ENCODE results near the gene NGEF.

The NGEF gene

GRCh38 chr2:232955856-232956255 lies 57.2 kb downstream of the NGEF start:
- H3K4me1 ChIP-seq (ENCODE audit: control extremely low read depth in 1 of 4, control insufficient read depth in 4 of 4, insufficient read depth in 4 of 4, low read length in 3 of 4): no peaks in the 10 kb centered on the region
- no CpG with 5 or more reads among the region's 5 CpGs for WGBS (ENCODE audit: insufficient coverage)
- DNase-seq: no peak
- no peak overlapping the region for H3K27ac ChIP-seq (ENCODE audit: insufficient read depth in 1 of 2, low read depth in 1 of 2, low read length in 2 of 2, poor library complexity in 1 of 2, severe bottlenecking in 2 of 2)
- peaks cover 0 to 5% (median 0%) of the 10 kb centered on the region in 5 experiments for H3K9me3 ChIP-seq (ENCODE audit: control extremely low read depth in 1 of 5, control insufficient read depth in 4 of 5, insufficient read depth in 2 of 5, low read depth in 1 of 5, low read length in 4 of 5)
- no peak overlapping the region for H3K4me3 ChIP-seq (ENCODE audit: control insufficient read depth in 1 of 7, extremely low read depth in 1 of 7, insufficient read depth in 4 of 7, low read depth in 2 of 7, low read length in 6 of 7)
- POLR2A ChIA-PET: no interaction called here
- no peaks in the 10 kb centered on the region for H3K36me3 ChIP-seq (ENCODE audit: control insufficient read depth in 4 of 4, insufficient read depth in 4 of 4, low read length in 3 of 4)
- CTCF ChIA-PET: no interaction called here
- H3K27me3 ChIP-seq (replicated peaks in 2 of 5; ENCODE audit: control insufficient read depth in 4 of 5, insufficient read depth in 5 of 5, low read length in 4 of 5): peaks cover 0 to 6% (median 0%) of the 10 kb centered on the region in 5 experiments

GRCh38 chr2:232954691-232955090 lies 58.4 kb downstream of the NGEF start:
- ChIA-PET POLR2A (no interaction called here), CTCF (no interaction called here)
- H3K27me3 ChIP-seq (replicated peaks in 2 of 5; ENCODE audit: control insufficient read depth in 4 of 5, insufficient read depth in 5 of 5, low read length in 4 of 5): peaks cover 0 to 6% (median 0%) of the 10 kb centered on the region in 5 experiments
- no peaks in the 10 kb centered on the region for H3K36me3 ChIP-seq (ENCODE audit: control insufficient read depth in 4 of 4, insufficient read depth in 4 of 4, low read length in 3 of 4)
- WGBS (ENCODE audit: insufficient coverage): 99% methylated on average over 8 of the region's 10 CpGs
- no peaks in the 10 kb centered on the region for H3K4me1 ChIP-seq (ENCODE audit: control extremely low read depth in 1 of 4, control insufficient read depth in 4 of 4, insufficient read depth in 4 of 4, low read length in 3 of 4)
- no peak overlapping the region for H3K4me3 ChIP-seq (ENCODE audit: control insufficient read depth in 1 of 7, extremely low read depth in 1 of 7, insufficient read depth in 4 of 7, low read depth in 2 of 7, low read length in 6 of 7)
- no peak for DNase-seq
- H3K27ac ChIP-seq (ENCODE audit: insufficient read depth in 1 of 2, low read depth in 1 of 2, low read length in 2 of 2, poor library complexity in 1 of 2, severe bottlenecking in 2 of 2): no peak overlapping the region
- H3K9me3 ChIP-seq (ENCODE audit: control extremely low read depth in 1 of 5, control insufficient read depth in 4 of 5, insufficient read depth in 2 of 5, low read depth in 1 of 5, low read length in 4 of 5): peaks cover 0 to 5% (median 0%) of the 10 kb centered on the region in 5 experiments

- DNase-seq: no peak
- Histone ChIP-seq H3K27me3 (replicated peaks in 2 of 5; ENCODE audit: control insufficient read depth in 4 of 5, insufficient read depth in 5 of 5, low read length in 4 of 5) (peaks cover 0 to 6% (median 0%) of the 10 kb centered on the region in 5 experiments), H3K9me3 (ENCODE audit: control extremely low read depth in 1 of 5, control insufficient read depth in 4 of 5, insufficient read depth in 2 of 5, low read depth in 1 of 5, low read length in 4 of 5) (no peaks in the 10 kb centered on the region), H3K27ac (ENCODE audit: insufficient read depth in 1 of 2, low read depth in 1 of 2, low read length in 2 of 2, poor library complexity in 1 of 2, severe bottlenecking in 2 of 2) (no peak overlapping the region), H3K36me3 (ENCODE audit: control insufficient read depth in 4 of 4, insufficient read depth in 4 of 4, low read length in 3 of 4) (no peaks in the 10 kb centered on the region), H3K4me1 (ENCODE audit: control extremely low read depth in 1 of 4, control insufficient read depth in 4 of 4, insufficient read depth in 4 of 4, low read length in 3 of 4) (no peaks in the 10 kb centered on the region), H3K4me3 (ENCODE audit: control insufficient read depth in 1 of 7, extremely low read depth in 1 of 7, insufficient read depth in 4 of 7, low read depth in 2 of 7, low read length in 6 of 7) (no peak overlapping the region)
- CTCF ChIA-PET: no interaction called here
- WGBS (ENCODE audit: insufficient coverage): 89% methylated on average over 7 of the region's 7 CpGs
- POLR2A ChIA-PET: no interaction called here
These were observed 61.2 kb downstream of the NGEF start for GRCh38 chr2:232951891-232952290.

- 97% methylated on average over 10 of the region's 11 CpGs for WGBS (ENCODE audit: insufficient coverage)
These were observed 61.9 kb downstream of the NGEF start for GRCh38 chr2:232951181-232951580.

GRCh38 chr2:232950751-232951150 lies 62.3 kb downstream of the NGEF start:
- ChIA-PET CTCF (no interaction called here), POLR2A (no interaction called here)
- 97% methylated on average over 8 of the region's 8 CpGs for WGBS (ENCODE audit: insufficient coverage)
- no peaks in the 10 kb centered on the region for H3K9me3 ChIP-seq (ENCODE audit: control extremely low read depth in 1 of 5, control insufficient read depth in 4 of 5, insufficient read depth in 2 of 5, low read depth in 1 of 5, low read length in 4 of 5)
- no peaks in the 10 kb centered on the region for H3K4me1 ChIP-seq (ENCODE audit: control extremely low read depth in 1 of 4, control insufficient read depth in 4 of 4, insufficient read depth in 4 of 4, low read length in 3 of 4)
- no peak overlapping the region for H3K27ac ChIP-seq (ENCODE audit: insufficient read depth in 1 of 2, low read depth in 1 of 2, low read length in 2 of 2, poor library complexity in 1 of 2, severe bottlenecking in 2 of 2)
- H3K36me3 ChIP-seq (ENCODE audit: control insufficient read depth in 4 of 4, insufficient read depth in 4 of 4, low read length in 3 of 4): no peaks in the 10 kb centered on the region
- H3K27me3 ChIP-seq (replicated peaks in 2 of 5; ENCODE audit: control insufficient read depth in 4 of 5, insufficient read depth in 5 of 5, low read length in 4 of 5): peaks cover 0 to 7% (median 0%) of the 10 kb centered on the region in 5 experiments
- DNase-seq: no peak
- H3K4me3 ChIP-seq (ENCODE audit: control insufficient read depth in 1 of 7, extremely low read depth in 1 of 7, insufficient read depth in 4 of 7, low read depth in 2 of 7, low read length in 6 of 7): no peak overlapping the region

More at GRCh38 chr2:232951181-232951580, 61.9 kb downstream of the NGEF start:
- ChIA-PET CTCF (no interaction called here), POLR2A (no interaction called here)
- H3K4me3 ChIP-seq (ENCODE audit: control insufficient read depth in 1 of 7, extremely low read depth in 1 of 7, insufficient read depth in 4 of 7, low read depth in 2 of 7, low read length in 6 of 7): no peak overlapping the region
- DNase-seq: no peak
- peaks cover 0 to 7% (median 0%) of the 10 kb centered on the region in 5 experiments for H3K27me3 ChIP-seq (replicated peaks in 2 of 5; ENCODE audit: control insufficient read depth in 4 of 5, insufficient read depth in 5 of 5, low read length in 4 of 5)
- no peaks in the 10 kb centered on the region for H3K36me3 ChIP-seq (ENCODE audit: control insufficient read depth in 4 of 4, insufficient read depth in 4 of 4, low read length in 3 of 4)
- H3K9me3 ChIP-seq (ENCODE audit: control extremely low read depth in 1 of 5, control insufficient read depth in 4 of 5, insufficient read depth in 2 of 5, low read depth in 1 of 5, low read length in 4 of 5): no peaks in the 10 kb centered on the region
- no peak overlapping the region for H3K27ac ChIP-seq (ENCODE audit: insufficient read depth in 1 of 2, low read depth in 1 of 2, low read length in 2 of 2, poor library complexity in 1 of 2, severe bottlenecking in 2 of 2)
- no peaks in the 10 kb centered on the region for H3K4me1 ChIP-seq (ENCODE audit: control extremely low read depth in 1 of 4, control insufficient read depth in 4 of 4, insufficient read depth in 4 of 4, low read length in 3 of 4)

- DNase-seq: no peak
- Histone ChIP-seq H3K4me3 (ENCODE audit: control insufficient read depth in 1 of 7, extremely low read depth in 1 of 7, insufficient read depth in 4 of 7, low read depth in 2 of 7, low read length in 6 of 7) (no peak overlapping the region), H3K27ac (ENCODE audit: insufficient read depth in 1 of 2, low read depth in 1 of 2, low read length in 2 of 2, poor library complexity in 1 of 2, severe bottlenecking in 2 of 2) (no peak overlapping the region), H3K27me3 (replicated peaks in 2 of 5; ENCODE audit: control insufficient read depth in 4 of 5, insufficient read depth in 5 of 5, low read length in 4 of 5) (peaks cover 0 to 5% (median 0%) of the 10 kb centered on the region in 5 experiments), H3K4me1 (ENCODE audit: control extremely low read depth in 1 of 4, control insufficient read depth in 4 of 4, insufficient read depth in 4 of 4, low read length in 3 of 4) (no peaks in the 10 kb centered on the region), H3K9me3 (ENCODE audit: control extremely low read depth in 1 of 5, control insufficient read depth in 4 of 5, insufficient read depth in 2 of 5, low read depth in 1 of 5, low read length in 4 of 5) (no peaks in the 10 kb centered on the region), H3K36me3 (ENCODE audit: control insufficient read depth in 4 of 4, insufficient read depth in 4 of 4, low read length in 3 of 4) (no peaks in the 10 kb centered on the region)
- POLR2A ChIA-PET: no interaction called here
- WGBS (ENCODE audit: insufficient coverage): 100% methylated on average over 2 of the region's 4 CpGs
- CTCF ChIA-PET: no interaction called here
These were observed 64.0 kb downstream of the NGEF start for GRCh38 chr2:232949016-232949415.

- peaks cover 0 to 5% (median 3%) of the 10 kb centered on the region in 5 experiments for H3K27me3 ChIP-seq (replicated peaks in 2 of 5; ENCODE audit: control insufficient read depth in 4 of 5, insufficient read depth in 5 of 5, low read length in 4 of 5)
- no peaks in the 10 kb centered on the region for H3K36me3 ChIP-seq (ENCODE audit: control insufficient read depth in 4 of 4, insufficient read depth in 4 of 4, low read length in 3 of 4)
- peaks cover 0 to 8% (median 0%) of the 10 kb centered on the region in 5 experiments for H3K9me3 ChIP-seq (ENCODE audit: control extremely low read depth in 1 of 5, control insufficient read depth in 4 of 5, insufficient read depth in 2 of 5, low read depth in 1 of 5, low read length in 4 of 5)
- WGBS (ENCODE audit: insufficient coverage): 75% methylated on average over 1 of the region's 3 CpGs
- ChIA-PET CTCF (no interaction called here), POLR2A (interaction anchor here (0.7 kb wide), 1 partner anchor 17 kb away, joined by 4 read pairs; no protein-coding TSS in a partner anchor)
- no peak for DNase-seq
- H3K4me3 ChIP-seq (ENCODE audit: control insufficient read depth in 1 of 7, extremely low read depth in 1 of 7, insufficient read depth in 4 of 7, low read depth in 2 of 7, low read length in 6 of 7): no peak overlapping the region
- no peaks in the 10 kb centered on the region for H3K4me1 ChIP-seq (ENCODE audit: control extremely low read depth in 1 of 4, control insufficient read depth in 4 of 4, insufficient read depth in 4 of 4, low read length in 3 of 4)
- no peak overlapping the region for H3K27ac ChIP-seq (ENCODE audit: insufficient read depth in 1 of 2, low read depth in 1 of 2, low read length in 2 of 2, poor library complexity in 1 of 2, severe bottlenecking in 2 of 2)
These were observed 70.2 kb downstream of the NGEF start for GRCh38 chr2:232942831-232943230.

All from common myeloid progenitor, CD34-positive (primary cell).